Body of pancreas (tissue), 4 donors: ENCODE data around the gene OSER1.

Experiments used
- CTCF ChIP-seq, 7 experiments: fragments of 450-650 bp in 4 of 7; fragments of 200-600 bp in 3 of 7; sonication (generic) in 3 of 7; IDR thresholded peaks; one replicate each; pipeline ENCODE4 v1.5.1; 2016 to 2019; ENCODE audit warnings: antibody characterized with exemption in 7 of 7
- POLR2A ChIP-seq, 3 donors: fragments of 450-650 bp; IDR thresholded peaks; one replicate each; pipeline ENCODE4 v1.6.1; 2016; ENCODE audit warnings: antibody characterized with exemption in 3 of 3, mild to moderate bottlenecking in 2 of 3

GRCh38 chr20:44173116-44173515 is 37.5 kb downstream of the OSER1 start:
- TF ChIP-seq CTCF (IDR thresholded peaks at IDR 0.05), result no peak
- no peak for TF ChIP-seq POLR2A (IDR thresholded peaks at IDR 0.05)
